GM18951 (cell line): ENCODE measurements around the gene SCN3B.

ENCODE experiments used
- POLR2A ChIP-seq: IDR thresholded peaks from 4 replicates; pipeline ENCODE4 v1.6.1; 2011; ENCODE audit warnings: mild to moderate bottlenecking; ENCODE audit not compliant: insufficient read length, insufficient read depth; ENCODE audit errors: extremely low read depth
- in situ Hi-C: fragments of 300-500 bp; cut with MboI; formaldehyde crosslinking; loops from one replicate; pipeline ENCODE4 v1.12.0; 2022; ENCODE audit warnings: low sequenced_read_pairs, mixed read lengths, inconsistent platforms; ENCODE audit not compliant: unreplicated experiment

The SCN3B gene

GRCh38 chr11:123642435-123642834 lies 12.0 kb downstream of the SCN3B start:
- in situ Hi-C loops = loop anchor here (10.0 kb wide), 1 partner anchor 62 kb away; no protein-coding TSS in a partner anchor
- TF ChIP-seq POLR2A = no peak

GRCh38 chr11:123641495-123641840 lies 13.0 kb downstream of the SCN3B start:
- in situ Hi-C loops = loop anchor here (10.0 kb wide), 1 partner anchor 63 kb away; no protein-coding TSS in a partner anchor
- TF ChIP-seq POLR2A = no peak

GRCh38 chr11:123640677-123641494 lies 13.5 kb downstream of the SCN3B start:
- no peak for TF ChIP-seq POLR2A
- in situ Hi-C loops = loop anchor here (10.0 kb wide), 1 partner anchor 64 kb away; no protein-coding TSS in a partner anchor

GRCh38 chr11:123640029-123640428 lies 14.4 kb downstream of the SCN3B start:
- in situ Hi-C loops = loop anchor here (10.0 kb wide), 1 partner anchor 65 kb away; no protein-coding TSS in a partner anchor
- TF ChIP-seq POLR2A = no peak

- TF ChIP-seq POLR2A = no peak
- in situ Hi-C loops = no loop called here
Measured at GRCh38 chr11:123630126-123630608, 24.3 kb downstream of the SCN3B start.

GRCh38 chr11:123628936-123629683 lies 25.3 kb downstream of the SCN3B start:
- in situ Hi-C loops = no loop called here
- no peak for TF ChIP-seq POLR2A

- in situ Hi-C loops = no loop called here
- TF ChIP-seq POLR2A = no peak
Measured at GRCh38 chr11:123624974-123625373, 29.4 kb downstream of the SCN3B start.

GRCh38 chr11:123622576-123622975 lies 31.8 kb downstream of the SCN3B start:
- no peak for TF ChIP-seq POLR2A
- in situ Hi-C loops = no loop called here

GRCh38 chr11:123616505-123617198 lies 37.8 kb downstream of the SCN3B start:
- TF ChIP-seq POLR2A = no peak
- in situ Hi-C loops = no loop called here

GRCh38 chr11:123611698-123612097 lies 42.7 kb downstream of the SCN3B start:
- no peak for TF ChIP-seq POLR2A
- in situ Hi-C loops = no loop called here

- in situ Hi-C loops = no loop called here
- no peak for TF ChIP-seq POLR2A
Measured at GRCh38 chr11:123608945-123609344, 45.5 kb downstream of the SCN3B start.

GRCh38 chr11:123608371-123608770 lies 46.1 kb downstream of the SCN3B start:
- in situ Hi-C loops = no loop called here
- no peak for TF ChIP-seq POLR2A

- in situ Hi-C loops = no loop called here
- no peak for TF ChIP-seq POLR2A
Measured at GRCh38 chr11:123607781-123608180, 46.6 kb downstream of the SCN3B start.
